ENCODE measurements around the gene ICA1. TPM values are rescaled to one million over a fixed set of nuclear protein-coding genes. Genes with fewer than 3 reads are reported as not detected.

The ICA1 gene
- polyA plus RNA-seq, 3 donors, result 3.2 to 7.0 (median 4.2) TPM

- Histone ChIP-seq H3K4me1 (ENCODE audit: control insufficient read depth in 1 of 2, insufficient read depth in 2 of 2, low read length in 2 of 2) (no peaks in the 10 kb centered on the region), H3K36me3 (replicated peaks in 1 of 2; ENCODE audit: control insufficient read depth in 1 of 2, insufficient read depth in 2 of 2, low read length in 2 of 2) (no peaks in the 10 kb centered on the region), H3K9me3 (replicated peaks in 1 of 2; ENCODE audit: control insufficient read depth in 1 of 2, insufficient read depth in 1 of 2, low read length in 2 of 2) (no peaks in the 10 kb centered on the region), H3K4me2 (replicated peaks; ENCODE audit: extremely low read depth, low read length, poor library complexity, severe bottlenecking) (no peak overlapping the region), H4K20me1 (ENCODE audit: insufficient read depth, low read length) (no peaks in the 10 kb centered on the region), H3K9ac (ENCODE audit: insufficient read depth, low read length, poor library complexity, severe bottlenecking) (no peak overlapping the region), H3K79me2 (ENCODE audit: insufficient read depth, low read length) (no peaks in the 10 kb centered on the region), H3K27me3 (ENCODE audit: control insufficient read depth in 2 of 2, insufficient read depth in 2 of 2, low read length in 2 of 2) (no peaks in the 10 kb centered on the region), H3K4me3 (replicated peaks in 1 of 3; ENCODE audit: low read depth in 2 of 3, low read length in 3 of 3) (no peak overlapping the region), H2AFZ (ENCODE audit: insufficient read depth, low read depth, low read length, poor library complexity, severe bottlenecking) (no peak overlapping the region), H3K27ac (ENCODE audit: low read depth in 1 of 2, low read length in 2 of 2) (no peak overlapping the region)
- Mint-ChIP-seq H3K4me3 (no peak overlapping the region), H3K36me3 (no peaks in the 10 kb centered on the region), H3K27me3 (ENCODE audit: low read depth in 3 of 3) (no peaks in the 10 kb centered on the region), H3K9me3 (no peaks in the 10 kb centered on the region), H3K4me1 (no peaks in the 10 kb centered on the region), H3K27ac (no peak overlapping the region)
- intact Hi-C loops (cut with micrococcal nuclease), result no loop called here
- TF ChIP-seq, protein P1, sequence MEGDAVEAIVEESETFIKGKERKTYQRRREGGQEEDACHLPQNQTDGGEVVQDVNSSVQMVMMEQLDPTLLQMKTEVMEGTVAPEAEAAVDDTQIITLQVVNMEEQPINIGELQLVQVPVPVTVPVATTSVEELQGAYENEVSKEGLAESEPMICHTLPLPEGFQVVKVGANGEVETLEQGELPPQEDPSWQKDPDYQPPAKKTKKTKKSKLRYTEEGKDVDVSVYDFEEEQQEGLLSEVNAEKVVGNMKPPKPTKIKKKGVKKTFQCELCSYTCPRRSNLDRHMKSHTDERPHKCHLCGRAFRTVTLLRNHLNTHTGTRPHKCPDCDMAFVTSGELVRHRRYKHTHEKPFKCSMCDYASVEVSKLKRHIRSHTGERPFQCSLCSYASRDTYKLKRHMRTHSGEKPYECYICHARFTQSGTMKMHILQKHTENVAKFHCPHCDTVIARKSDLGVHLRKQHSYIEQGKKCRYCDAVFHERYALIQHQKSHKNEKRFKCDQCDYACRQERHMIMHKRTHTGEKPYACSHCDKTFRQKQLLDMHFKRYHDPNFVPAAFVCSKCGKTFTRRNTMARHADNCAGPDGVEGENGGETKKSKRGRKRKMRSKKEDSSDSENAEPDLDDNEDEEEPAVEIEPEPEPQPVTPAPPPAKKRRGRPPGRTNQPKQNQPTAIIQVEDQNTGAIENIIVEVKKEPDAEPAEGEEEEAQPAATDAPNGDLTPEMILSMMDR (IDR thresholded peaks at IDR 0.05), result no peak
- 96% methylated on average over 2 of the region's 2 CpGs for WGBS (ENCODE audit: insufficient coverage)
- peak in 1 of 3 donors; percentile 15 for DNase-seq
Measured at GRCh38 chr7:8282871-8283270, 20.9 kb upstream of the ICA1 start.

DNA sequence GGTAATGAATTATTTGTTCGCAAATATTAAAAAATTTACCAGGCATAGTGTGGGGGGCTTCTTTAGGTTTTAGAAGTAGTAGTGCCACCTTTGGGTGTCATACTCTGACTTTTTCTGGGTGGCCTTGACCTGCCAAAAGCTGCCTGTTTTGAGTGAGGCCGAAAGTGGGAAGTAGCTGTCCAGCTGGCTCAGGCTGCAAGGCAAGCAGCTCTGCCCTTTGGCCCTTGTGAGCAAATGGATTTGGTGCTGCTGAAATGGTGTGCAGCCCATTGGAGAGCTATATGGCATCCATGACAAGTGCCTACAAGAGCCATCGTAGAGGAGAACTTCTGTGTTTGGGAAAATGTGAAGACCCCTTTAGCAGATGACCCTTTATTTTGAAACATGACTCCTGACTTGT is 20.2 kb upstream of the ICA1 start:
- Mint-ChIP-seq H3K27me3 (ENCODE audit: low read depth in 3 of 3) (no peaks in the 10 kb centered on the region), H3K9me3 (no peaks in the 10 kb centered on the region), H3K4me3 (no peak overlapping the region), H3K27ac (peak overlapping the region in 1 of 7 donors; percentile 63), H3K4me1 (no peaks in the 10 kb centered on the region), H3K36me3 (no peaks in the 10 kb centered on the region)
- Histone ChIP-seq H3K4me1 (ENCODE audit: control insufficient read depth in 1 of 2, insufficient read depth in 2 of 2, low read length in 2 of 2) (no peaks in the 10 kb centered on the region), H3K9ac (ENCODE audit: insufficient read depth, low read length, poor library complexity, severe bottlenecking) (no peak overlapping the region), H2AFZ (ENCODE audit: insufficient read depth, low read depth, low read length, poor library complexity, severe bottlenecking) (no peak overlapping the region), H3K4me3 (replicated peaks in 1 of 3; ENCODE audit: low read depth in 2 of 3, low read length in 3 of 3) (no peak overlapping the region), H3K4me2 (replicated peaks; ENCODE audit: extremely low read depth, low read length, poor library complexity, severe bottlenecking) (no peak overlapping the region), H3K27ac (ENCODE audit: low read depth in 1 of 2, low read length in 2 of 2) (no peak overlapping the region), H3K36me3 (replicated peaks in 1 of 2; ENCODE audit: control insufficient read depth in 1 of 2, insufficient read depth in 2 of 2, low read length in 2 of 2) (no peaks in the 10 kb centered on the region), H3K9me3 (replicated peaks in 1 of 2; ENCODE audit: control insufficient read depth in 1 of 2, insufficient read depth in 1 of 2, low read length in 2 of 2) (no peaks in the 10 kb centered on the region), H3K79me2 (ENCODE audit: insufficient read depth, low read length) (no peaks in the 10 kb centered on the region), H3K27me3 (ENCODE audit: control insufficient read depth in 2 of 2, insufficient read depth in 2 of 2, low read length in 2 of 2) (no peaks in the 10 kb centered on the region), H4K20me1 (ENCODE audit: insufficient read depth, low read length) (no peaks in the 10 kb centered on the region)
- TF ChIP-seq, protein P1 (IDR thresholded peaks at IDR 0.05), result no peak
- intact Hi-C loops (cut with micrococcal nuclease), result no loop called here
- no peak for DNase-seq
- 96% methylated on average over 3 of the region's 3 CpGs for WGBS (ENCODE audit: insufficient coverage)
